Activated CD8-positive, alpha-beta memory T cell treated with anti-CD3 and anti-CD28 coated beads, Interleukin-2, amount 10 ng/mL, durations not matched to agents 7 days and 5 days (primary cell): ENCODE measurements around the gene RGS12. TPM values are rescaled to one million over a fixed set of nuclear protein-coding genes. Genes with fewer than 3 reads are reported as not detected.

ENCODE experiments used
- ATAC-seq: fragments of 150-1000 bp; cut with Tn5 transposase; one replicate; pipeline ENCODE4 v1.10.0; 2021; ENCODE audit warnings: moderate library complexity
- CTCF ChIA-PET: fragments of 350-600 bp; sonication (Branson Sonifier 250); formaldehyde crosslinking; loops from one replicate; lab custom pipeline; 2021; ENCODE audit warnings: antibody characterized with exemption; lab: Charles Lee
- DNase-seq: peaks from one replicate; pipeline ENCODE4 v3.0.0-alpha.2; 2020
- H3K27ac Mint-ChIP-seq: one replicate; pipeline ENCODE4 v1.8.0; 2021; ENCODE audit warnings: mild to moderate bottlenecking, mixed read lengths
- H3K27me3 Mint-ChIP-seq: one replicate; pipeline ENCODE4 v1.8.0; 2021; ENCODE audit warnings: mixed read lengths
- H3K36me3 Mint-ChIP-seq: one replicate; pipeline ENCODE4 v1.8.0; 2021; ENCODE audit warnings: mild to moderate bottlenecking, mixed read lengths
- H3K4me1 Mint-ChIP-seq: one replicate; pipeline ENCODE4 v1.8.0; 2021; ENCODE audit warnings: mixed read lengths
- H3K4me3 Mint-ChIP-seq: one replicate; pipeline ENCODE4 v1.8.0; 2021; ENCODE audit warnings: mild to moderate bottlenecking, moderate library complexity, mixed read lengths
- H3K9me3 Mint-ChIP-seq: one replicate; pipeline ENCODE4 v1.8.0; 2022; ENCODE audit warnings: low read depth, mixed read lengths
- total RNA-seq, 2 experiments: library from RNA; stranded (reverse); gene quantifications; one replicate each; pipeline ENCODE4 v1.2.3, GENCODE V29; 2021

RGS12 gene
- total RNA-seq, 2 experiments from 2014 or later, result 2.1 to 5.0 TPM

GRCh38 chr4:3302786-3303564 is 10.2 kb downstream of the RGS12 start:
- DNase-seq, result peak; percentile 77

DNA sequence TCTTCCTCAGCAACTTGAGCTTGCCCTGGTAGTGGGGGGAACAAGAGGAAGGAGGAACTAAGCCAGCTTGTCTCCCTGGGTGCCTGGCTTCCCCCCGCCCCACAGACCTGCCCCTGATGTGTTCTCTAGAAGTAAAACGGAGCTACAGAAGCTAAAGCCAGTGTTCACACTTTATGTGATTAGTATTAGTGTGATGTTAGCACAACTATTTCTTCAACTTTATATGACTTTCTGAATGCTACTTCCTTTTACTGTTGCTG is 10.7 kb downstream of the RGS12 start:
- no peak overlapping the region for H3K27ac Mint-ChIP-seq
- CTCF ChIA-PET, result interaction anchor here (0.7 to 1.2 kb wide), 3 partner anchors 13 to 140 kb away, joined by 3 to 4 read pairs (median 4); no protein-coding TSS in a partner anchor
- H3K9me3 Mint-ChIP-seq, result no peaks in the 10 kb centered on the region
- ATAC-seq, result no peak
- H3K27me3 Mint-ChIP-seq, result peaks cover 47% of the 10 kb centered on the region
- H3K4me3 Mint-ChIP-seq, result no peak overlapping the region
- no peak for DNase-seq
- no peaks in the 10 kb centered on the region for H3K36me3 Mint-ChIP-seq
- H3K4me1 Mint-ChIP-seq, result peaks cover 34% of the 10 kb centered on the region

More at GRCh38 chr4:3302786-3303564, 10.2 kb downstream of the RGS12 start:
- peaks cover 52% of the 10 kb centered on the region for H3K27me3 Mint-ChIP-seq
- CTCF ChIA-PET, result interaction anchor here (0.7 to 1.2 kb wide), 3 partner anchors 12 to 141 kb away, joined by 3 to 4 read pairs (median 4); no protein-coding TSS in a partner anchor
- H3K4me3 Mint-ChIP-seq, result peak overlapping the region; percentile 59
- no peaks in the 10 kb centered on the region for H3K9me3 Mint-ChIP-seq
- H3K36me3 Mint-ChIP-seq, result no peaks in the 10 kb centered on the region
- peak overlapping the region; percentile 65 for H3K27ac Mint-ChIP-seq
- H3K4me1 Mint-ChIP-seq, result peaks cover 34% of the 10 kb centered on the region
- peak; percentile 43 for ATAC-seq

DNA sequence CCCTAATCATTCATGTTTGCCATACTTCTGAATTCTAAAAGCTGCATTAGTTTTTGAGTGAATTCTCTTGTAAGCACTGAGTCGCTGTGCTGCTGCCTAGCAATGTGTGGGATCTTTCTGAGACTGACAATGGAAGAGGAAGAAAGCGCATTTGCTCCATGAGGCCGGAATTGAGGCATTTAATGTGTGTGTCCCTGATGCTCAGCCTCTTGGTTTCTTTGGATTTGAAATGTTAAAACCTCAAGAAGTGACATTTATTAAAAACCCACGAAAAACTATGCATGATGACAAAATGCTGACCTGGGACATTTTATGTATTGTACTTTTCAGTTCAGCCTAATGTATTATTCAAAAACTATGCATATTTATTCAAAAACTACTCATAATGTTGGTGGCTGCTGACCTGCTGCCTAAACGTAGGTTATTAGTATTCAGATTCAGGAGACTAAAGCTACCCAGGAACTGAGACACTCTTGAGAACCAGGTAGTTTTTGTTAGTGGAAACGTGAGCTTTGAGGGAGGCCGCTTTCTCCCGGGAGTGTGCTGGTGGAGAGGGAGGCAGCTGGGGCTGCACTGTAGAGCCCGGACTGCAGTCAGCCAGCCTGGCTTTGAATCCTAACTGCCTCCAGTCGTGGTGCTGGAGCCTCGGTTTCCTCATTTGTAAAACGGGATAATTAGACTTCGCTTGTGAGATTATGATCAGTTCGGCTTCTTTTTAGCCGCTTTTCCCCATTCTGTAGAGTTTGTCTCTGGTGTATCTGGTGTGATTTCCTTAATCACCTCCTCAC is 11.3 kb downstream of the RGS12 start:
- H3K36me3 Mint-ChIP-seq, result no peaks in the 10 kb centered on the region
- peaks cover 41% of the 10 kb centered on the region for H3K27me3 Mint-ChIP-seq
- no peak for ATAC-seq
- H3K4me1 Mint-ChIP-seq, result peaks cover 34% of the 10 kb centered on the region
- H3K9me3 Mint-ChIP-seq, result no peaks in the 10 kb centered on the region
- H3K27ac Mint-ChIP-seq, result no peak overlapping the region
- CTCF ChIA-PET, result interaction anchor here (0.7 to 1.2 kb wide), 2 partner anchors 13 to 29 kb away, joined by 3 to 4 read pairs; no protein-coding TSS in a partner anchor
- DNase-seq, result no peak
- H3K4me3 Mint-ChIP-seq, result no peak overlapping the region

GRCh38 chr4:3304831-3305609 is 12.2 kb downstream of the RGS12 start:
- no peak for DNase-seq
- Mint-ChIP-seq H3K4me3 (no peak overlapping the region), H3K27ac (no peak overlapping the region), H3K4me1 (peaks cover 34% of the 10 kb centered on the region), H3K27me3 (peaks cover 35% of the 10 kb centered on the region), H3K36me3 (no peaks in the 10 kb centered on the region), H3K9me3 (no peaks in the 10 kb centered on the region)
- ATAC-seq, result no peak
- CTCF ChIA-PET, result interaction anchor here (1.5 kb wide), 1 partner anchor 176 kb away, joined by 3 read pairs; no protein-coding TSS in a partner anchor

DNA sequence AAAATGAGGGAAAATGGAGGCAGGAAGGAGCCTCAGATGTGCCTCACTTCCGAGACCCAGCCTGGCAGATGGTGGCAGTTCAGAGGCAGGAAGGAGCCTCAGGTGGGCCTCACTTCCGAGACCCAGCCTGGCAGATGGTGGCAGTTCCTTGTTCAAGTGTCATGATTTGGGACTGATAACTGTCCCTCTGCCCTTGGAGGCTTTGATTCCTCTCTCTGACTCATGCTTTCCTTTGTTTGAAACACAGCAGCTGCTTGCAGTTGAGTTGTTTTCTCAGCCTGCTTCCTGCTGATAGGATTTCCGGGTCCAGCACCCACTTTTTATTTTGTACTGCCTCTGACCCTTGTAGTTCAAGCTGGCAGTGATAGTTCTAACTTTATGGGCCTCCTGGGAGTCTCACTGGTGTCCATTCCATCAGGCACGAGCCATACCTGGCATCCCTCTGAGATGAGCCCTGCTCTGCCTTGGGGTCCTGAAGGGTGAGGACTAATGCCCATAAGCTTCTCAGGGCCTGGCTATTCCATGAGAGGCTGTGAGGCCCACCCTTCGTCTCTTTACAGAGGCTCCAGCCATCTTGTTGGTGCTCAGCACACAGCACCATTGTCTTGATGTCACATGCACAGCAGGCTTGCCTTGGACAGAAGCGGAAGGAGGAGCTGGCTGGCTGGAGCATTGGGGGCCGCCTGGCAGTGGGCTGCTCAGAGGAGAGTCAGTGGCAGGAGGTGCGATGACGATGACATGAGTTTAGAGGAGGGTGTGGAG is 13.0 kb downstream of the RGS12 start:
- CTCF ChIA-PET, result interaction anchor here (1.5 kb wide), 1 partner anchor 175 kb away, joined by 3 read pairs; no protein-coding TSS in a partner anchor
- H3K27ac Mint-ChIP-seq, result no peak overlapping the region
- peaks cover 34% of the 10 kb centered on the region for H3K4me1 Mint-ChIP-seq
- H3K36me3 Mint-ChIP-seq, result no peaks in the 10 kb centered on the region
- DNase-seq (no peak), ATAC-seq (no peak)
- H3K4me3 Mint-ChIP-seq, result no peak overlapping the region
- no peaks in the 10 kb centered on the region for H3K9me3 Mint-ChIP-seq
- H3K27me3 Mint-ChIP-seq, result peaks cover 35% of the 10 kb centered on the region

- H3K9me3 Mint-ChIP-seq, result no peaks in the 10 kb centered on the region
- CTCF ChIA-PET, result interaction anchor here (1.5 kb wide), 1 partner anchor 174 kb away, joined by 3 read pairs; no protein-coding TSS in a partner anchor
- H3K27ac Mint-ChIP-seq, result no peak overlapping the region
- no peak for DNase-seq
- peaks cover 30% of the 10 kb centered on the region for H3K4me1 Mint-ChIP-seq
- H3K36me3 Mint-ChIP-seq, result no peaks in the 10 kb centered on the region
- ATAC-seq, result no peak
- H3K4me3 Mint-ChIP-seq, result no peak overlapping the region
- H3K27me3 Mint-ChIP-seq, result peaks cover 32% of the 10 kb centered on the region
Observed at GRCh38 chr4:3306450-3306849, 13.6 kb downstream of the RGS12 start.

DNA sequence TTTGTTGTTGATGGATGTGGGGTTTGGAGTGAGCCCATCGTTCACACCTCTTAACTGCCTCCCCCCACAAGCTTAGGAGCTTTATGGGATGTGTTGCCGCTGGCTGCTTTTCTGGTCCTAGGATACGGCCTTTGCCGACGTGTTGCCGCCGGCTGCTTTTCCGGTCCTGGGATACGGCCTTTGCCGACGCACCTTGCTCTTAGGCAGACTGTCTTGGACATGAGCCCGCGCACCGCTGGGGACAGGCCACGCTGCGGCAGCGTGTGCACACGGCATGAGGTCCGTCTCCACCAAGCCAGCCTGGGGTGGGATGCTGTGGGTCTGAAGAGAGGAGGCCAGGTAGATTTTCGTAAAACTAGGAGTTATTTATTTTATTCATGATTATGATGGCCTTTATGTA is 14.2 kb downstream of the RGS12 start:
- Mint-ChIP-seq H3K4me3 (no peak overlapping the region), H3K27ac (no peak overlapping the region), H3K36me3 (no peaks in the 10 kb centered on the region), H3K4me1 (peaks cover 24% of the 10 kb centered on the region), H3K27me3 (peaks cover 34% of the 10 kb centered on the region), H3K9me3 (no peaks in the 10 kb centered on the region)
- DNase-seq (no peak), ATAC-seq (no peak)
- CTCF ChIA-PET, result no interaction called here

GRCh38 chr4:3307486-3307885 is 14.7 kb downstream of the RGS12 start:
- CTCF ChIA-PET, result no interaction called here
- no peak overlapping the region for H3K27ac Mint-ChIP-seq
- no peak overlapping the region for H3K4me3 Mint-ChIP-seq
- DNase-seq (no peak), ATAC-seq (no peak)
- H3K27me3 Mint-ChIP-seq, result peaks cover 34% of the 10 kb centered on the region
- H3K36me3 Mint-ChIP-seq, result no peaks in the 10 kb centered on the region
- peaks cover 19% of the 10 kb centered on the region for H3K4me1 Mint-ChIP-seq
- H3K9me3 Mint-ChIP-seq, result no peaks in the 10 kb centered on the region

DNA sequence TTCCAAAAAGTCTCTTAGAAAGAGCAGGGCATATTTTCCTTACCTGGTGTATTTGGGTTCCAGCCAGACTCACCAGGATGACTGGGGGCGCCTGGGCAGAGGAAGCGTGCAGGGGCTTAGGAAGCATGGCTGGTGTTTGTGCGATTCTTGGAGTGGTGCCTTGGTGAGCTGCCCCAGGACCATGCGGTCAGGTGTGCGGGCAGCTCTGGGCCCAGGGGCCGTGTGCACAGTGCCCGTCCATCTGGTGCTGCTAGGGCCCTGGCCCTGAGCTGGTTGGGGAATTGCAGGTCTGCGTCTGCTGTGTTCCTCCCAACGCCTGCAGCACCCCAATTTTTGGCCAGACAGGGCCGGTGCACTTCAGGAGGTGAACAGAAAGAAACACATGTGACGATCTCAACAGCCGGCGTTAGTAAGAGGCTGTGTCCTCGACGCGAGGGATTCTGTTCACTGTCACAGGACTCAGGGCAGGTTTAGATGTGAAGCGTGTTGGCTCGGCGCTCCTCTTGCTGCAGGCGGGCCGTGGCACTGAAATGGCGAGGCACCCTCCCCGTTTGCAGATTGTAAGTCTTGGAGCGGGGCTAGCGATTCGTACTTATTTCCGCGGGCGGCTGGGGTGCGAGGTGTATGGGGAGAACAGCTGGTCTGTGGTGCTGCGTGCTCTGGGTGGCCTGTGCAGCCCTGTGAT is 15.2 kb downstream of the RGS12 start:
- no peaks in the 10 kb centered on the region for H3K9me3 Mint-ChIP-seq
- CTCF ChIA-PET, result no interaction called here
- no peak overlapping the region for H3K4me3 Mint-ChIP-seq

DNA sequence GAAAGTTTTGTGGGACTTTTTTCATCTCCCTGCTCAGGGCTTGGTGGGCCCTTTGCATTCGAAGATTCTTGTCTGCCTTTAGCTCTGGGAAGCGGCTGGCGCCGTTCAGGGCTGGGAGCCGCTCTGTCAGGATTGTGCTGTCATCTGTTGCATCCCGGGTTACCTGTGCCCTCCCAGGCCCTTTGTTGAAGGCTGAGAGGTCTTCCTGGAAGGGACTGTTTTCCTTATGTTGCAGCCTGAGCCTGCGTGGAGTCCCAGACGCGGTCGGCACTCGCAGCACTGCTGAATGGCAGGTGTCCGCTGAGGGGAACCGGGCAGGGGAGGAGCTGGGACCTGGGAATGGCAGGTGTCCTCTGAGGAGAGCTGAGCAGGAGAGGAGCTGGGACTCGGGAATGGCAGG is 15.9 kb downstream of the RGS12 start:
- no peaks in the 10 kb centered on the region for H3K36me3 Mint-ChIP-seq
- H3K4me3 Mint-ChIP-seq, result no peak overlapping the region
- peaks cover 7% of the 10 kb centered on the region for H3K4me1 Mint-ChIP-seq
- ATAC-seq (no peak), DNase-seq (no peak)
- H3K9me3 Mint-ChIP-seq, result no peaks in the 10 kb centered on the region
- H3K27me3 Mint-ChIP-seq, result peaks cover 25% of the 10 kb centered on the region
- CTCF ChIA-PET, result no interaction called here
- H3K27ac Mint-ChIP-seq, result no peak overlapping the region

More for the DNA sequence above, 15.2 kb downstream of the RGS12 start:
- Mint-ChIP-seq H3K4me1 (peaks cover 14% of the 10 kb centered on the region), H3K36me3 (no peaks in the 10 kb centered on the region), H3K27me3 (peaks cover 31% of the 10 kb centered on the region), H3K27ac (no peak overlapping the region)
- ATAC-seq (no peak), DNase-seq (no peak)

- Mint-ChIP-seq H3K4me1 (peaks cover 2% of the 10 kb centered on the region), H3K9me3 (no peaks in the 10 kb centered on the region), H3K36me3 (no peaks in the 10 kb centered on the region), H3K4me3 (no peak overlapping the region), H3K27me3 (peaks cover 8% of the 10 kb centered on the region), H3K27ac (no peak overlapping the region)
- DNase-seq, result peak; percentile 36
- CTCF ChIA-PET, result no interaction called here
- ATAC-seq, result no peak
Observed at GRCh38 chr4:3310301-3311094, 17.7 kb downstream of the RGS12 start.

- H3K4me1 Mint-ChIP-seq, result no peaks in the 10 kb centered on the region
- H3K27me3 Mint-ChIP-seq, result peaks cover 4% of the 10 kb centered on the region
- H3K9me3 Mint-ChIP-seq, result no peaks in the 10 kb centered on the region
- H3K27ac Mint-ChIP-seq, result no peak overlapping the region
- CTCF ChIA-PET, result no interaction called here
- DNase-seq (no peak), ATAC-seq (no peak)
- no peak overlapping the region for H3K4me3 Mint-ChIP-seq
- no peaks in the 10 kb centered on the region for H3K36me3 Mint-ChIP-seq
Observed at GRCh38 chr4:3311095-3311372, 18.2 kb downstream of the RGS12 start.
